ENCODE data around the gene RNF150.

DNA sequence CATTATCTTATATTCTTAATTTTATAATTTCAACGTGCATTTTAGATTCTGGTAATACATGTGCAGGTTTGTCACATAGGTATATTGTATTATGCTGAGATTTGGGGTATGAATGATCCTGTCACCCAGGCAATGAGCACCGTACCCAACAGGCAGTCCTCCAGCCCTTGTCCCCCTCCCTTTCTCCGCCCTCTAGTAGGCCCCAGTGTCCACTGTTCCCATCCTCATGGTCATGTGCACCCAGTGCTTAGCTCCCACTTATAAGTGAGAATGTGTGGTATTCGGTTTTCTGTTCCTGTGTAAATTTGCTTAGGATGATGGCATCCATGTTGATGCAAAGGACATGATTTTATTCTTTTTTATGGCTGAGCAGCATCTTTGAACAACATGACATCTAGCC lies 70.6 kb downstream of the RNF150 start:
- no peak for TF ChIP-seq YY1 (IDR thresholded peaks at IDR 0.05; ENCODE audit: insufficient read depth, insufficient read length)
- TF ChIP-seq ZNF274 (IDR thresholded peaks at IDR 0.05; ENCODE audit: low read depth, low read length), result no peak

Data from NT2/D1 (cell line).